ENCODE results near the gene ADAMTS20.
"Not testable (repeated sequence)": the region's sequence is repeated elsewhere in the genome, so short reads cannot be mapped to it uniquely, and the experiment has no call there.

ADAMTS20 gene

GRCh38 chr12:43428088-43428600, 123.9 kb downstream of the ADAMTS20 start:
- DNase-seq (no peak), ATAC-seq (no peak)
- Mint-ChIP-seq H3K27ac (no peak overlapping the region), H3K27me3 (no peaks in the 10 kb centered on the region), H3K4me1 (no peaks in the 10 kb centered on the region), H3K4me3 (no peak overlapping the region), H3K9me3 (no peaks in the 10 kb centered on the region)

DNA sequence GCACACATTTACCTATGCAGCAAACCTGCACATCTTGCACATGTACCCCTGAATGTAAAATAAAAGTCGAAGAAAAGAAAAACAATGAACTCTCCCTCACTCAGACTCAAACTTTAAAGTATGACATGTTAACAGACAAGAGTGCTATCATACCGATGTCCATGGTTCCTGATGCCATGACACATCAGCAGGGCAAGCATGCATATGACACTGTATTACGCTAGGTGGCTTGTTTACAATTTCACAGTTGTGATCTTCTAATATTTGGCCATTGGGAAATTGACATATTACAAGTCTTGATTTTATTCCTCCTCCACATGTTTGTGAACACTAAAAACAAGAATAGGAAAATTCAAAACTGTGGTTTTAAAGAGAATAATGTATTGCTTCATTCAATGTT, 126.6 kb downstream of the ADAMTS20 start:
- ATAC-seq = no peak
- Mint-ChIP-seq H3K27ac (no peak overlapping the region), H3K4me3 (no peak overlapping the region), H3K27me3 (no peaks in the 10 kb centered on the region), H3K4me1 (no peaks in the 10 kb centered on the region), H3K9me3 (no peaks in the 10 kb centered on the region)
- no peak for DNase-seq

DNA sequence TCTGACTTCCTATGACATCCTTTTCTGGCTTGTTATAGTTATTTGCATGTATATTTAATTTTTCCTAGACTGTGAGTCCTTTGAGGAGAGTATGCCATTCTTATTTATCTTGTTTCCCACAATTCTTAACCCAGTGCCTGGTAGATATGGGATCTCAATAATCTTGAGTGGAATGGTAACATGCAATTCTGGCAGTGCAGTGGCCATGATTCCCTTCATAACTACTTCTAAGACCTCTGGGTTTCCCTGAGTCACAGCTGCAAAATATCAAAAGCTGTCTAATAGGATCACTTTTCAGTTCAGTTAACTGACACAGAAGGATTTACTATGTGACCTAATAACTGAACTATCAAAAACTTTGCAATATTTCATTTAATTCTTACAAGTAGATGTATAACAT, 135.0 kb downstream of the ADAMTS20 start:
- no peaks in the 10 kb centered on the region for H3K4me1 Mint-ChIP-seq
- H3K4me3 Mint-ChIP-seq = no peak overlapping the region
- H3K27me3 Mint-ChIP-seq = no peaks in the 10 kb centered on the region
- no peak overlapping the region for H3K27ac Mint-ChIP-seq
- DNase-seq (no peak), ATAC-seq (no peak)
- H3K9me3 Mint-ChIP-seq = no peaks in the 10 kb centered on the region

- H3K27me3 Mint-ChIP-seq = no peaks in the 10 kb centered on the region
- no peak for DNase-seq
- no peaks in the 10 kb centered on the region for H3K4me1 Mint-ChIP-seq
- H3K9me3 Mint-ChIP-seq = no peaks in the 10 kb centered on the region
- H3K27ac Mint-ChIP-seq = no peak overlapping the region
- ATAC-seq = no peak
- H3K4me3 Mint-ChIP-seq = no peak overlapping the region
Measured at GRCh38 chr12:43407816-43408645, 144.0 kb downstream of the ADAMTS20 start.

DNA sequence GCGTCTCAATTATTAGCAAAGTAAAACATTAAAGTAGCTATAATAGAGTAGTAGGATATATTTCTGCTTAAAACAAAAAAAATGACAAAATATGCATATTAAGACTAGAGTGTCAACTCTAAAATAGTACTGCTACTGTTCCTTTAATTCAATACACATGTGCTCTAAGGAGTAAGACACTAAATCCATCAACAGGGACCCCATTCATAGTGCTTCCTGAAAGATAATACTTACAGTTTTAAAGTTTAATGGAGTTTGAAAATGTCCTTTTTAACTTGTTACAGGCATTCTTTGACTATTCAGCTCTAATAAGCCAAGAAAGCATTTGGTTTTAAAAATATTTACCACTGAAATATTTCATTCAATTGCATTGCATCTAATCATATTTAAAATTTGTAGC, 145.2 kb downstream of the ADAMTS20 start:
- no peak for DNase-seq

DNA sequence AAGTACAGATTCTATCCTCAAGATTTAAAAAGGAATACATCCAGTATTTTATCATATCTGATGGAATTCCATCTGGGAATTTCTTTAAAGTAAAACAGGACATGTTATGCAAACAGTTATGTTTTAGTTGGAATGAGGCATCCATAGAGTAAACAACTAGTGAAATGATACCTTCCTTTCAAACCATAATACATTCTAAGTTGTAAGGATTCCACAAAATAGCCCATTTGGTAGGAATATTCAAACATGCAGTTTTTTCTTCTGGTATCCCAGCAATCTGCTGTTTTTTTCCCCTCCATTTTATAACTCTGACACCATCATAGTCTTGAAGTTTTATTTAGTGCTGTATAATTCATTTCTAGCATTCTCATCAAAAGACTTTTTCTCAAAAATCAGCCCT, 149.6 kb downstream of the ADAMTS20 start:
- H3K27me3 Mint-ChIP-seq = no peaks in the 10 kb centered on the region
- H3K27ac Mint-ChIP-seq = no peak overlapping the region
- DNase-seq (no peak), ATAC-seq (no peak)
- no peaks in the 10 kb centered on the region for H3K9me3 Mint-ChIP-seq
- H3K4me1 Mint-ChIP-seq = no peaks in the 10 kb centered on the region
- H3K4me3 Mint-ChIP-seq = no peak overlapping the region

More for the DNA sequence above, 145.2 kb downstream of the ADAMTS20 start:
- Mint-ChIP-seq H3K27ac (no peak overlapping the region), H3K9me3 (no peaks in the 10 kb centered on the region), H3K4me3 (no peak overlapping the region), H3K4me1 (no peaks in the 10 kb centered on the region), H3K27me3 (no peaks in the 10 kb centered on the region)
- ATAC-seq = no peak

DNA sequence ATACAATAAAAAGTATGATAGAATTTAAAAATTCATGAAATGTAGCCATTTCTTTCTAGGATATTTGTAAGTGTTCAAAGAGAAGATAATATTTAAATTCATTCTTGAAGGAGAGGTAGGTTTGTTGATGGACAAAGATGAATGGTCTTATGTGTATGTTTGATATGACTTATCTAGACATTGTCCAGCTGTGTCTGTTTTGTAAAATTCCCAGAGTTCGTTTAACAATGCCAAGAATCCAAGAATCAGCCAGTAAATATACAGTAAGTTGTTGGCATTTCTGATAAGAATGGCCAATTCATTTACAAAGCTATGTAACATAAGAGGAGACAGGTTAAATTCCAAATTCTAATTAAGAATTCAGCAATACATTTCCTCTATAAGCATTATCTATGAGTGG, 150.9 kb downstream of the ADAMTS20 start:
- no peak for ATAC-seq
- H3K27me3 Mint-ChIP-seq = no peaks in the 10 kb centered on the region
- H3K27ac Mint-ChIP-seq = no peak overlapping the region
- no peaks in the 10 kb centered on the region for H3K4me1 Mint-ChIP-seq
- no peak for DNase-seq
- no peaks in the 10 kb centered on the region for H3K9me3 Mint-ChIP-seq
- no peak overlapping the region for H3K4me3 Mint-ChIP-seq

GRCh38 chr12:43396671-43397070, 155.3 kb downstream of the ADAMTS20 start:
- no peaks in the 10 kb centered on the region for H3K4me1 Mint-ChIP-seq
- ATAC-seq (no peak), DNase-seq (no peak)
- H3K27me3 Mint-ChIP-seq = no peaks in the 10 kb centered on the region
- no peaks in the 10 kb centered on the region for H3K9me3 Mint-ChIP-seq
- no peak overlapping the region for H3K4me3 Mint-ChIP-seq
- H3K27ac Mint-ChIP-seq = no peak overlapping the region

DNA sequence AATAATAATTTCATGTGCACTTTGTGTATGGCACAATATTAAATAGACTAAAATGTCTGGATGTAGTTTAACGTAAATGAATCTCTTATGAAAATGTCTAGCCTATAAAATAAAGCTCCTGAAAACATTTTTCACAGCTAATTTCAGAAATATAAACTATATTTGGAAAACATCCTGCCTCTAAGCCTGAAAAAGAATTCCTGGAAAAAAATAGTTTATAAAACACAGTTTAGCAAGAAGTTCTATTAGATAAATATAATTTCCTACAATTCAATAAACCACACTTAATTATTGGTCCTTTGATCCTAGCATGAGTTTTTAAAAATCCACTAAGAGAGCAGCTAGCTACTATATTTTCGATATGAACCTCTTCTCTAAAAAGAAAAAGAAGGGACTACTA, 159.9 kb downstream of the ADAMTS20 start:
- peaks cover 0 to 11% of the 10 kb centered on the region in 2 donors for H3K9me3 Mint-ChIP-seq
- ATAC-seq (no peak), DNase-seq (no peak)
- H3K4me3 Mint-ChIP-seq = no peak overlapping the region
- H3K4me1 Mint-ChIP-seq = no peaks in the 10 kb centered on the region
- no peak overlapping the region for H3K27ac Mint-ChIP-seq
- H3K27me3 Mint-ChIP-seq = no peaks in the 10 kb centered on the region

- H3K4me3 Mint-ChIP-seq = no peak overlapping the region
- H3K9me3 Mint-ChIP-seq = peaks cover 20 to 37% of the 10 kb centered on the region in 2 donors
Measured at GRCh38 chr12:43381879-43382278, 170.1 kb downstream of the ADAMTS20 start.

DNA sequence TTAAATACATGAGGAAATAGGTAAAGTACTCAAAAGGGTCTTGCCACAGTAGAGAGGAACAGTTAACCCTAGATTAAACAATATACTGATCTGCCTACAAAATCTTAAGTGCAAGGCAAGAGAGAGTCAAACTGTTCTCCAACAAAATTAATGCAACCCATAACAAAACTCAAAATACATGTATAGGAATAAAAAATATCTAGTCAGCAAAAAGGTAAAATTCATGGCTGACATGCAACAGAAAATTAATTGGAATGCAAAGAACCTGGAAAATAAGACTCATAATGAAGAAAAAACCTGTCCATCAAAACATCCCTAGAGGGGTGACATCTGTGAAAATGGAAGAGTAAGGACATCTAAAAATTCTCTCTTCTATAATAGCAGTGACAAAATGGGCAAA, 173.6 kb downstream of the ADAMTS20 start:
- H3K4me1 Mint-ChIP-seq = no peaks in the 10 kb centered on the region
- no peak for DNase-seq
- H3K27ac Mint-ChIP-seq = no peak overlapping the region
- no peak overlapping the region for H3K4me3 Mint-ChIP-seq
- no peaks in the 10 kb centered on the region for H3K27me3 Mint-ChIP-seq
- H3K9me3 Mint-ChIP-seq = peaks cover 9 to 18% of the 10 kb centered on the region in 2 donors
- no peak for ATAC-seq

More at GRCh38 chr12:43381879-43382278, 170.1 kb downstream of the ADAMTS20 start:
- Mint-ChIP-seq H3K27me3 (no peaks in the 10 kb centered on the region), H3K4me1 (no peaks in the 10 kb centered on the region), H3K27ac (no peak overlapping the region)
- DNase-seq (no peak), ATAC-seq (no peak)

- no peaks in the 10 kb centered on the region for H3K4me1 Mint-ChIP-seq
- no peak overlapping the region for H3K27ac Mint-ChIP-seq
- H3K27me3 Mint-ChIP-seq = no peaks in the 10 kb centered on the region
- H3K4me3 Mint-ChIP-seq = no peak overlapping the region
- DNase-seq (no peak), ATAC-seq (no peak)
- H3K9me3 Mint-ChIP-seq = no peaks in the 10 kb centered on the region
Measured at GRCh38 chr12:43370263-43370662, 181.7 kb downstream of the ADAMTS20 start.

- no peaks in the 10 kb centered on the region for H3K27me3 Mint-ChIP-seq
- no peak for DNase-seq
- no peak for ATAC-seq
- H3K4me1 Mint-ChIP-seq = no peaks in the 10 kb centered on the region
- H3K9me3 Mint-ChIP-seq = peaks cover 0 to 4% of the 10 kb centered on the region in 2 donors
- no peak overlapping the region for H3K27ac Mint-ChIP-seq
- H3K4me3 Mint-ChIP-seq = no peak overlapping the region
Measured at GRCh38 chr12:43362910-43363694, 188.9 kb downstream of the ADAMTS20 start.

GRCh38 chr12:43361031-43361710, 190.8 kb downstream of the ADAMTS20 start:
- Mint-ChIP-seq H3K27ac (no peak overlapping the region), H3K9me3 (peaks cover 0 to 4% of the 10 kb centered on the region in 2 donors), H3K4me3 (no peak overlapping the region), H3K4me1 (no peaks in the 10 kb centered on the region), H3K27me3 (no peaks in the 10 kb centered on the region)
- DNase-seq (no peak), ATAC-seq (no peak)

DNA sequence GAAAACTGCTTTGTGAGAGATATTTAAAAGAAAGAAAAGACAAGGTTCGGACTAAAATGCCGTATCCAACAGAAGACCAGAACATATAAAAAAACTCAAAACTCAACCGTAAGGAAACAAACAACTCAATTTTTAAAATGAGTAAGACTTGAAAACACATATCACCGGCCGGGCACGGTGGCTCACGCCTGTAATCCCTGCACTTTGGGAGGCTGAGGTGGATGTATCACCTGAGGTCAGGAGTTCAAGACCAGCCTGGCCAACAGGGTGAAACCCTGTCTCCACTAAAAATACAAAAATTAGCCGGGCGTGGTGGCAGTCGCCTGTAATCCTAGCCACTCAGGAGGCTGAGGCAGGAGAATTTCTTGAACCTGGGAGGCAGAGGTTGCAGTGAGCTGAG, 192.0 kb downstream of the ADAMTS20 start:
- H3K27me3 Mint-ChIP-seq, H3K4me3 Mint-ChIP-seq, H3K9me3 Mint-ChIP-seq, ATAC-seq, H3K4me1 Mint-ChIP-seq, DNase-seq: not testable (repeated sequence)
- H3K27ac Mint-ChIP-seq = peak overlapping the region in 1 of 2 donors; percentile 61

- Mint-ChIP-seq H3K27ac (no peak overlapping the region), H3K4me3 (no peak overlapping the region), H3K4me1 (no peaks in the 10 kb centered on the region), H3K9me3 (no peaks in the 10 kb centered on the region), H3K27me3 (no peaks in the 10 kb centered on the region)
- DNase-seq = no peak
- no peak for ATAC-seq
Measured at GRCh38 chr12:43357141-43357540, 194.9 kb downstream of the ADAMTS20 start.
